ENCODE measurements around the gene KDM5A. TPM values are rescaled to one million over a fixed set of nuclear protein-coding genes. Genes with fewer than 3 reads are reported as not detected.

Gene KDM5A
- total RNA-seq, 1 donor from 2014 or later: 32.4 TPM

DNA sequence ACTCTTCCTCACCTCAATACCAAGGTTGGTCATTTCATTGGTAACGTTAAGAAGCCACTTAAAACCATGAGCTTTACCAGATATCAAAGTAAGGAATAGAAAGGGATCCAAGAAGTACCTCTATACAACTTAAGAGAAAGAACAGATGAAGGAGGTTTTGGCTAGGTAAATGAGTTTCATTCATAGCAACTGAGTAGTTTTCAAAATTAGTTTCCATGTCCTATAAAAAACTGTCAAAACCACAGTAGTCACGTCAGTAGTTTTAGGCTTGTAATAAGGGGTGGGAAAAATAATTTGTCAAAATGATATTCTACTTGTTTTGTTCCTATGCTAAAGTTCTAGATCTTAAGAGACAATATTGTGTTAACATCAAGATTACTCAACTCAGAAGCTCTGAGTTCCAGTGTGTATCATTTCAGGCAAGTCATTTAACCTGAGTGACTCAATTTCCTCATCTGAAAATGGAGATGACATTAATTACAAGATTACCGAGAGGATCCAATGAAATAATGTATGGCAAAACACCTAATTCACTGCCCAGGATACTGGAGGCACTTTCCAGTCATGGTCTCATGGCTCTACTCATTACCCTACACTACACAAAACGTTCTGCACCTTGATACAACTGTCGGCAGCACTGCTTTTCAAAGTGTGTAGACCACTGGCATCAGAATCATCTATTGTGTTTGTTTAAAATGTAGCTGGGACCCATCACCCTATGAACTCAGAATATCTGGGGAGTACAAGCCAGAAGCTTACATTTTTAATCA, 102.4 kb downstream of the KDM5A start:
- TF ChIP-seq, protein P1, sequence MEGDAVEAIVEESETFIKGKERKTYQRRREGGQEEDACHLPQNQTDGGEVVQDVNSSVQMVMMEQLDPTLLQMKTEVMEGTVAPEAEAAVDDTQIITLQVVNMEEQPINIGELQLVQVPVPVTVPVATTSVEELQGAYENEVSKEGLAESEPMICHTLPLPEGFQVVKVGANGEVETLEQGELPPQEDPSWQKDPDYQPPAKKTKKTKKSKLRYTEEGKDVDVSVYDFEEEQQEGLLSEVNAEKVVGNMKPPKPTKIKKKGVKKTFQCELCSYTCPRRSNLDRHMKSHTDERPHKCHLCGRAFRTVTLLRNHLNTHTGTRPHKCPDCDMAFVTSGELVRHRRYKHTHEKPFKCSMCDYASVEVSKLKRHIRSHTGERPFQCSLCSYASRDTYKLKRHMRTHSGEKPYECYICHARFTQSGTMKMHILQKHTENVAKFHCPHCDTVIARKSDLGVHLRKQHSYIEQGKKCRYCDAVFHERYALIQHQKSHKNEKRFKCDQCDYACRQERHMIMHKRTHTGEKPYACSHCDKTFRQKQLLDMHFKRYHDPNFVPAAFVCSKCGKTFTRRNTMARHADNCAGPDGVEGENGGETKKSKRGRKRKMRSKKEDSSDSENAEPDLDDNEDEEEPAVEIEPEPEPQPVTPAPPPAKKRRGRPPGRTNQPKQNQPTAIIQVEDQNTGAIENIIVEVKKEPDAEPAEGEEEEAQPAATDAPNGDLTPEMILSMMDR (IDR thresholded peaks at IDR 0.05): no peak
- H3K4me1 ChIP-seq: no peaks in the 10 kb centered on the region
- intact Hi-C loops (cut with DNase I): no loop called here
- H3K27me3 ChIP-seq: no peaks in the 10 kb centered on the region
- peaks cover 41 to 46% of the 10 kb centered on the region in 2 donors for H3K36me3 ChIP-seq
- no peak overlapping the region for H3K4me3 ChIP-seq
- H3K27ac ChIP-seq: no peak overlapping the region
- DNase-seq (ENCODE audit: low spot score in 2 of 2): no peak
- H3K9me3 ChIP-seq: no peaks in the 10 kb centered on the region

GRCh38 chr12:278046-278445, 111.1 kb downstream of the KDM5A start:
- Histone ChIP-seq H3K9me3 (no peaks in the 10 kb centered on the region), H3K4me3 (no peak overlapping the region), H3K27me3 (no peaks in the 10 kb centered on the region), H3K36me3 (peaks cover 5 to 21% of the 10 kb centered on the region in 2 donors), H3K27ac (no peak overlapping the region), H3K4me1 (no peaks in the 10 kb centered on the region)
- intact Hi-C loops (cut with DNase I): no loop called here
- DNase-seq (ENCODE audit: low spot score in 2 of 2): no peak
- TF ChIP-seq, protein P1 (IDR thresholded peaks at IDR 0.05): no peak

- Histone ChIP-seq H3K9me3 (no peaks in the 10 kb centered on the region), H3K27me3 (no peaks in the 10 kb centered on the region), H3K27ac (no peak overlapping the region), H3K4me1 (no peaks in the 10 kb centered on the region), H3K4me3 (no peak overlapping the region), H3K36me3 (peaks cover 0 to 12% of the 10 kb centered on the region in 2 donors)
- TF ChIP-seq, protein P1 (IDR thresholded peaks at IDR 0.05): no peak
- intact Hi-C loops (cut with DNase I): no loop called here
- no peak for DNase-seq (ENCODE audit: low spot score in 2 of 2)
These were observed 113.3 kb downstream of the KDM5A start for GRCh38 chr12:275812-276211.

DNA sequence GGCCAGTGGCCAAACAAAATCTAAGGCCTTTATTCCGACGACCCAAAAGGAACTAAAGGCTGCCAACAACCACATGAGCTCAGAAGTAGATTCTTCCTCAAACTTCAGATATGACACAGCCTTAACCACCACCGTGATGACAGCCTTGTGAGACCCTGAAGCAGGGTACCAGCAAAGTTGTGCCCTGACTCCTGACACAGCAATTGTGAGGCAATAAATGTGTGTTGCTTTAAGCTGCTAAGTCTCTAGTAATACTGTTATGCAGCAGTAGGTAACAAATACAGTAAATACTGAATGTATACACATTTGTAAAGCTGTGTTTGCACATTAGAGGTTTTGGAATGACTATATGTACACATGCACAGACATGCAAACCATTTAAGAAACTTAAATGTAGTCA, 115.7 kb downstream of the KDM5A start:
- intact Hi-C loops (cut with DNase I): no loop called here
- no peak for DNase-seq (ENCODE audit: low spot score in 2 of 2)
- Histone ChIP-seq H3K4me3 (no peak overlapping the region), H3K27me3 (no peaks in the 10 kb centered on the region), H3K9me3 (no peaks in the 10 kb centered on the region), H3K36me3 (no peaks in the 10 kb centered on the region), H3K27ac (no peak overlapping the region), H3K4me1 (no peaks in the 10 kb centered on the region)
- TF ChIP-seq, protein P1 (IDR thresholded peaks at IDR 0.05): no peak

DNA sequence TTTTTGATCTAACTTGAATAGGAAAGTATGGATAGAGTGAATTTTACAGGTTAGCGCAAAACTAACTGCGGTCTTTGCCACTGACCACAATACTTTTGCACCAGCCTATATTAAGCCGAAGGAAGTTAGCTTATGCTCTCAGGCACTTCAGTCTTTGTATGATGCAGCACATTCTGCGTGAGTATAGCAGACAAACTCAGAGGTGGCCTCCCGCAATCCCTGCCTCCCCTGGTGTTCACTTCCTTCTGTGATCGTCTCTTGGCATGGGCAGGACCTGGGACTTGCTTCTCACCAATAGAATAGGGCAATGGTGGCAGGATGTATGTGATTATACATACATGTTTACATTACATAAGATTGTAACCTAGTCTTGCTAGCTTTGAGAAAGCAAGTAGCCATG, 116.2 kb downstream of the KDM5A start:
- intact Hi-C loops (cut with DNase I): no loop called here
- no peaks in the 10 kb centered on the region for H3K27me3 ChIP-seq
- no peaks in the 10 kb centered on the region for H3K36me3 ChIP-seq
- no peak overlapping the region for H3K4me3 ChIP-seq
- no peaks in the 10 kb centered on the region for H3K4me1 ChIP-seq
- TF ChIP-seq, protein P1 (IDR thresholded peaks at IDR 0.05): no peak
- H3K9me3 ChIP-seq: no peaks in the 10 kb centered on the region
- no peak for DNase-seq (ENCODE audit: low spot score in 2 of 2)
- no peak overlapping the region for H3K27ac ChIP-seq
